H9 (cell line): Measurements from ENCODE around the gene TMPRSS11B. TPM values are rescaled to one million over a fixed set of nuclear protein-coding genes. Genes with fewer than 3 reads are reported as not detected.

ENCODE experiments used
- DNase-seq: peaks from one replicate; pipeline ENCODE4 v3.0.0-alpha.2; 2017
- H2AFZ ChIP-seq: one replicate; pipeline ENCODE4 v1.6.1; 2013; ENCODE audit warnings: mild to moderate bottlenecking, low read length, control low read depth, moderate library complexity
- H2AK5ac ChIP-seq: 2 replicates; pipeline ENCODE4 v1.6.1; 2013; ENCODE audit warnings: low read length, control low read depth, mixed read lengths; ENCODE audit not compliant: insufficient read length
- H2BK120ac ChIP-seq: one replicate; pipeline ENCODE4 v1.6.1; 2013; ENCODE audit warnings: low read depth, mild to moderate bottlenecking, low read length, control low read depth, inconsistent platforms; ENCODE audit not compliant: poor library complexity, severe bottlenecking
- H2BK12ac ChIP-seq: 2 replicates; pipeline ENCODE4 v1.6.1; 2013; ENCODE audit warnings: low read length, control low read depth, mixed read lengths, low read depth; ENCODE audit not compliant: insufficient read length
- H2BK15ac ChIP-seq: 2 replicates; pipeline ENCODE4 v1.6.1; 2013; ENCODE audit warnings: low read depth, low read length, control low read depth
- H2BK20ac ChIP-seq: one replicate; pipeline ENCODE4 v1.6.1; 2013; ENCODE audit warnings: low read depth, mild to moderate bottlenecking, low read length, control low read depth, inconsistent platforms; ENCODE audit not compliant: poor library complexity, severe bottlenecking
- H2BK5ac ChIP-seq: 2 replicates; pipeline ENCODE4 v1.6.1; 2013; ENCODE audit warnings: low read length, control low read depth, mixed read lengths; ENCODE audit not compliant: insufficient read length
- H3K14ac ChIP-seq: 2 replicates; pipeline ENCODE4 v1.6.1; 2013; ENCODE audit warnings: low read length, control low read depth; ENCODE audit not compliant: insufficient read depth
- H3K18ac ChIP-seq: 2 replicates; pipeline ENCODE4 v1.6.1; 2013; ENCODE audit warnings: low read depth, mild to moderate bottlenecking, mixed read lengths, low read length, control low read depth; ENCODE audit not compliant: insufficient read length
- H3K23ac ChIP-seq: 2 replicates; pipeline ENCODE4 v1.6.1; 2013; ENCODE audit warnings: low read length, control low read depth, mixed read lengths, low read depth; ENCODE audit not compliant: insufficient read length
- H3K23me2 ChIP-seq: 2 replicates; pipeline ENCODE4 v1.6.1; 2013; ENCODE audit warnings: low read depth, mild to moderate bottlenecking, mixed read lengths, low read length, control low read depth; ENCODE audit not compliant: insufficient read length, poor library complexity, severe bottlenecking
- H3K27ac ChIP-seq: 2 replicates; pipeline ENCODE4 v1.5.1; 2013; ENCODE audit warnings: low read length, control low read depth, mixed read lengths, low read depth; ENCODE audit not compliant: insufficient read length
- H3K27me3 ChIP-seq: 2 replicates; pipeline ENCODE4 v1.6.1; 2013; ENCODE audit warnings: low read length, control low read depth, inconsistent platforms; ENCODE audit not compliant: insufficient read depth
- H3K4ac ChIP-seq: 2 replicates; pipeline ENCODE4 v1.6.1; 2013; ENCODE audit warnings: low read depth, mild to moderate bottlenecking, control low read depth, inconsistent platforms, low read length, moderate library complexity
- H3K4me1 ChIP-seq: 2 replicates; pipeline ENCODE4 v1.6.1; 2013; ENCODE audit warnings: low read length, control low read depth, inconsistent platforms; ENCODE audit not compliant: insufficient read depth
- H3K4me2 ChIP-seq: 2 replicates; pipeline ENCODE4 v1.6.1; 2013; ENCODE audit warnings: low read length, control low read depth, mixed read lengths; ENCODE audit not compliant: insufficient read length, insufficient read depth
- H3K56ac ChIP-seq: 2 replicates; pipeline ENCODE4 v1.6.1; 2013; ENCODE audit warnings: low read depth, mild to moderate bottlenecking, mixed read lengths, low read length, control low read depth; ENCODE audit not compliant: insufficient read length
- H3K79me1 ChIP-seq: 2 replicates; pipeline ENCODE4 v1.6.1; 2013; ENCODE audit warnings: low read depth, mild to moderate bottlenecking, moderate library complexity, low read length, control low read depth, inconsistent platforms; ENCODE audit not compliant: insufficient read depth, poor library complexity, severe bottlenecking
- H3K79me2 ChIP-seq: 2 replicates; pipeline ENCODE4 v1.6.1; 2013; ENCODE audit warnings: low read length, control low read depth, inconsistent platforms; ENCODE audit not compliant: insufficient read depth
- H3K9ac ChIP-seq: 2 replicates; pipeline ENCODE4 v1.6.1; 2013; ENCODE audit warnings: low read length, control low read depth, mixed read lengths; ENCODE audit not compliant: insufficient read length; ENCODE audit errors: extremely low read depth
- H3K9me3 ChIP-seq: one replicate; pipeline ENCODE4 v1.6.1; 2013; ENCODE audit warnings: low read depth, low read length, inconsistent platforms; ENCODE audit not compliant: control insufficient read depth
- H3T11ph ChIP-seq: one replicate; pipeline ENCODE4 v1.6.1; 2013; ENCODE audit warnings: mild to moderate bottlenecking, low read length, control low read depth, inconsistent platforms
- H4K20me1 ChIP-seq: one replicate; pipeline ENCODE4 v1.6.1; 2013; ENCODE audit not compliant: control insufficient read depth, insufficient read length, insufficient read depth
- H4K5ac ChIP-seq: 2 replicates; pipeline ENCODE4 v1.6.1; 2013; ENCODE audit warnings: low read depth, mild to moderate bottlenecking, mixed read lengths, low read length, control low read depth; ENCODE audit not compliant: insufficient read length
- H4K8ac ChIP-seq: replicated peaks from 2 replicates; pipeline ENCODE4 v1.6.1; 2013; ENCODE audit warnings: low read length, control low read depth, mixed read lengths, low read depth; ENCODE audit not compliant: insufficient read length
- H4K91ac ChIP-seq: 2 replicates; pipeline ENCODE4 v1.6.1; 2013; ENCODE audit warnings: low read depth, mild to moderate bottlenecking, moderate library complexity, mixed read lengths, low read length, control low read depth; ENCODE audit not compliant: insufficient read length
- H3K27ac Mint-ChIP-seq, 3 experiments: 2 replicates in 2 of 3; 3 replicates in 1 of 3; pipeline ENCODE4 v1.8.0; 2020 to 2021; ENCODE audit warnings: mixed read lengths in 3 of 3, mild to moderate bottlenecking in 1 of 3, moderate library complexity in 1 of 3
- H3K27me3 Mint-ChIP-seq: 2 replicates; pipeline ENCODE4 v1.8.0; 2021; ENCODE audit warnings: low read depth, mild to moderate bottlenecking, moderate library complexity, mixed read lengths
- H3K36me3 Mint-ChIP-seq, 3 experiments: 2 replicates in 2 of 3; 3 replicates in 1 of 3; pipeline ENCODE4 v1.8.0; 2020 to 2021; ENCODE audit warnings: low read depth in 3 of 3, mixed read lengths in 3 of 3; ENCODE audit not compliant: insufficient read depth in 1 of 3
- H3K4me1 Mint-ChIP-seq, 2 experiments: 2 replicates each; pipeline ENCODE4 v1.8.0; 2020; ENCODE audit warnings: mixed read lengths in 2 of 2
- H3K4me3 Mint-ChIP-seq, 2 experiments: 2 replicates in 1 of 2; 3 replicates in 1 of 2; pipeline ENCODE4 v1.8.0; 2020 to 2021; ENCODE audit warnings: mild to moderate bottlenecking in 2 of 2, mixed read lengths in 2 of 2, moderate library complexity in 1 of 2
- H3K9me3 Mint-ChIP-seq, 2 experiments: 2 replicates in 1 of 2; 3 replicates in 1 of 2; pipeline ENCODE4 v1.8.0; 2020; ENCODE audit warnings: mild to moderate bottlenecking in 2 of 2, mixed read lengths in 2 of 2, moderate library complexity in 1 of 2
- CTCF ChIP-seq: fragments of 200-600 bp; sonication (generic); conservative IDR thresholded peaks from 3 replicates; pipeline ENCODE4 v1.8.0; 2021; ENCODE audit warnings: antibody characterized with exemption, mild to moderate bottlenecking
- total RNA-seq: library from RNA; stranded (reverse); gene quantifications from 2 replicates; pipeline ENCODE4 v1.2.1, GENCODE V29; 2021

The TMPRSS11B gene
- total RNA-seq, 1 experiment from 2014 or later = not detected

GRCh38 chr4:68240620-68241019 lies 4.9 kb downstream of the TMPRSS11B start:
- Mint-ChIP-seq H3K9me3 (no peaks in the 10 kb centered on the region), H3K36me3 (no peaks in the 10 kb centered on the region), H3K4me3 (no peak overlapping the region), H3K27me3 (no peaks in the 10 kb centered on the region), H3K4me1 (no peaks in the 10 kb centered on the region), H3K27ac (no peak overlapping the region)
- H4K5ac ChIP-seq = no peak overlapping the region
- H2BK5ac ChIP-seq = no peak overlapping the region
- no peak overlapping the region for H3K4me2 ChIP-seq
- H4K8ac ChIP-seq = no peak overlapping the region
- no peak overlapping the region for H3K9ac ChIP-seq
- no peaks in the 10 kb centered on the region for H3K79me2 ChIP-seq
- no peak overlapping the region for H3K23ac ChIP-seq
- no peaks in the 10 kb centered on the region for H3K27me3 ChIP-seq
- TF ChIP-seq CTCF = no peak
- H3K27ac ChIP-seq = no peak overlapping the region
- no peak overlapping the region for H2BK120ac ChIP-seq
- no peaks in the 10 kb centered on the region for H4K20me1 ChIP-seq
- no peak overlapping the region for H3K56ac ChIP-seq
- no peak overlapping the region for H3K4ac ChIP-seq
- no peaks in the 10 kb centered on the region for H3K9me3 ChIP-seq
- H3K4me1 ChIP-seq = no peaks in the 10 kb centered on the region
- no peaks in the 10 kb centered on the region for H3K79me1 ChIP-seq
- H2BK12ac ChIP-seq = no peak overlapping the region
- H2BK20ac ChIP-seq = no peak overlapping the region
- no peaks in the 10 kb centered on the region for H3K23me2 ChIP-seq
- H2BK15ac ChIP-seq = no peak overlapping the region
- H2AFZ ChIP-seq = no peak overlapping the region
- H3T11ph ChIP-seq = no peak overlapping the region
- H3K18ac ChIP-seq = no peak overlapping the region
- H2AK5ac ChIP-seq = no peak overlapping the region
- no peak overlapping the region for H3K14ac ChIP-seq
- no peak for DNase-seq
- no peak overlapping the region for H4K91ac ChIP-seq
